Limb (tissue), 2 donors: ENCODE data around the gene SOBP.
"Not testable (repeated sequence)": the region's sequence is repeated elsewhere in the genome, so short reads cannot be mapped to it uniquely, and the experiment has no call there.

Source experiments
- DNase-seq, 2 donors: peaks; one replicate each; pipeline ENCODE4 v3.0.0-alpha.2; 2016; ENCODE audit errors: extremely low spot score in 2 of 2

The SOBP gene

GRCh38 chr6:107488174-107488874, 1.6 kb upstream of the SOBP start:
- peak in 1 of 2 donors; percentile 32 for DNase-seq

- peak in 1 of 2 donors; percentile 78 for DNase-seq
These were observed 862 bp upstream of the SOBP start for GRCh38 chr6:107488875-107489635.

GRCh38 chr6:107490566-107491137, 735 bp downstream of the SOBP start:
- DNase-seq: no peak

GRCh38 chr6:107491138-107491609, 1.3 kb downstream of the SOBP start:
- peak; percentile 72 to 86 for DNase-seq

GRCh38 chr6:107491760-107492660, 2.1 kb downstream of the SOBP start:
- peak; percentile 25 to 42 for DNase-seq

GRCh38 chr6:107493158-107494057, 3.5 kb downstream of the SOBP start:
- DNase-seq: peak; percentile 47 to 51

- peak; percentile 40 to 74 for DNase-seq
These were observed 5.3 kb downstream of the SOBP start for GRCh38 chr6:107495196-107495643.

- peak; percentile 18 to 33 for DNase-seq
These were observed 6.1 kb downstream of the SOBP start for GRCh38 chr6:107495971-107496370.

- no peak for DNase-seq
These were observed 7.2 kb downstream of the SOBP start for GRCh38 chr6:107496892-107497684.

- DNase-seq: no peak
These were observed 14.5 kb downstream of the SOBP start for GRCh38 chr6:107504270-107505026.

GRCh38 chr6:107506145-107506544, 16.2 kb downstream of the SOBP start:
- no peak for DNase-seq

GRCh38 chr6:107509506-107509905, 19.6 kb downstream of the SOBP start:
- DNase-seq: no peak

GRCh38 chr6:107510108-107510507, 20.2 kb downstream of the SOBP start:
- DNase-seq: no peak

GRCh38 chr6:107511511-107511993, 21.6 kb downstream of the SOBP start:
- peak; percentile 60 to 64 for DNase-seq

GRCh38 chr6:107513214-107513613, 23.3 kb downstream of the SOBP start:
- DNase-seq: no peak

GRCh38 chr6:107515955-107516354, 26.0 kb downstream of the SOBP start:
- DNase-seq: no peak

- no peak for DNase-seq
These were observed 27.4 kb downstream of the SOBP start for GRCh38 chr6:107517274-107517673.

GRCh38 chr6:107519224-107519623, 29.3 kb downstream of the SOBP start:
- not testable (repeated sequence) for DNase-seq
